CD4-positive, alpha-beta T cell treated with Interleukin-6 for 4 hours (primary cell): ENCODE results near the gene M1AP.

Source experiments
- DNase-seq: peaks from one replicate; pipeline ENCODE4 v3.0.0-alpha.2; 2020; ENCODE audit warnings: mixed read lengths

M1AP gene

GRCh38 chr2:74515981-74516633, 132.0 kb downstream of the M1AP start:
- peak; percentile 81 for DNase-seq

GRCh38 chr2:74515271-74515980, 132.7 kb downstream of the M1AP start:
- DNase-seq, result peak; percentile 15

- peak; percentile 14 for DNase-seq
Observed at GRCh38 chr2:74514368-74515270, 133.5 kb downstream of the M1AP start, which contains the start of gene TLX2. Gene TLX2 (plus strand): TSS chr2:74514450. CDS start chr2:74514807, 357 bp downstream.

GRCh38 chr2:74513605-74514367, 134.3 kb downstream of the M1AP start:
- DNase-seq, result peak; percentile 42

- DNase-seq, result no peak
Observed at GRCh38 chr2:74512744-74513604, 135.2 kb downstream of the M1AP start.

- no peak for DNase-seq
Observed at GRCh38 chr2:74511104-74511989, 136.8 kb downstream of the M1AP start.

- no peak for DNase-seq
Observed at GRCh38 chr2:74510272-74510671, 137.9 kb downstream of the M1AP start.

DNA sequence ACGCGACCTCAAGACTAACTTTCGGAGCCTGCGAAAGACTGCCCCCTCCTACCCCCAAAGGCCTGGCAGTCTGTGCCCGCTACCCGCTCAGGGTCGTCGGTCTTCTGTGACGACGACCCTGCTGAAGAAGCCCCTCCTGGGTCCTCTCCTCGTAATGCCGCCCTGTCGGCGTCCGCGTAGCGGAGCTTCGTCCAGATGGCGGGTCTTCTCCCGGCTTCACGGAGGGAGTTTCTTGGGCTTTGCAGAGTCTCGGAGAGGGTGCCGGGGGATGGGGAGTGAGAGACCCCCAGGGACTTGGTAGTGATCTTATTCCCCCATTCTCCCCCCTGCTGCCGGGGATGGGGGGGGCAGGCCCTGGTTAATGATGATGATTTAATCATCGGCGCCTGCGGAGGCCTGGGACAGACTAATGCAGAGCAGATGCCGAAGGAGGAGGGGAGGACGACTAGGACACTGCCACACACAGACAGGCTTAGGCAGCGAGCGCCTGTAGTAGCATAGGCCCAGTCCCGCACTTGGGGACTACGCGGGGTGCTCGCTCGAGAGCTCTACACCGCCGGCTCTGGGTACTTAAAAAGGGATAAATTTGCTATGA, 140.1 kb downstream of the M1AP start:
- peak; percentile 30 for DNase-seq
